GM19351 (cell line): ENCODE measurements around the gene UGT3A2.

Source experiments
- ATAC-seq: cut with Tn5 transposase; IDR thresholded peaks from one replicate; pipeline ENCODE4 v1.9.1; 2021; ENCODE audit warnings: mild to moderate bottlenecking, moderate library complexity; ENCODE audit not compliant: unreplicated experiment

Gene UGT3A2

DNA sequence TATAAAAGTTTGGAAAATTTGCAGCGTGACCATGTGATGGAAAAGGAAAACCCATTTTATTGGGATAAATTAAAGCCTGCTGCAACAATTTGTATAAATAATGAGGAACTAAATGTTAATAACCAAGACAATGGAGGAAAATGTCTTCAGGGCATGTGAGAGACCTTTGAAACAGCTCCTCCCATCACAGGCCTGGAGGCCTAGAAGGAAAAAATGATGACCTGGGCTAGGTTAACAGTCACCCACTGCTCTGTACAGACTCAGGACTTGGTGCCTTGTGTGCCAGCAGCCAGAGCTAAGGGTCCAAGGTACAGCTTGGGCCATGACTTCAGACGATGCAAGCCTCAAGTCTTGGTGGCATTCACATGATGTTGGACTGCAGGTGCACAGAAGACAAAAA is 53.5 kb downstream of the UGT3A2 start:
- no peak for ATAC-seq

DNA sequence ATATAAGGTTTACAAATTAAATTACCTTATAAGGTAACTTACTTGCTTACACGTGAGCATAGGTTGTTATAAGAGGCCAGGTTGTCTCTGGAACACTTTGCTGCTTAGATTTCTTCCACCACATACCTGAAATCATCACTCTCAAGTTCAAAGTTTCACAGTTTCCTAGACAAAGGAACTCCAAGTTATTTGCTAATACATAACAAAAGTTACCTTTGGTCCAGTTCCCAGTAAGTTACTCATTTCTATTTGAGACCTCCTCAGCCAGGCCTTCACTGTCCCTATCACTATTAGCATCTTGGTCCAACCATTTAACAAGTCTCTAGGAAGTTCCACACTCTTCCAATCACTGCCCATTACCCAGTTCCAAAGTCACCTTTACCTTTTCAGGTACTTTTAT is 57.0 kb downstream of the UGT3A2 start:
- ATAC-seq: no peak

- no peak for ATAC-seq
Observed at GRCh38 chr5:36007366-36007765, 59.3 kb downstream of the UGT3A2 start.

DNA sequence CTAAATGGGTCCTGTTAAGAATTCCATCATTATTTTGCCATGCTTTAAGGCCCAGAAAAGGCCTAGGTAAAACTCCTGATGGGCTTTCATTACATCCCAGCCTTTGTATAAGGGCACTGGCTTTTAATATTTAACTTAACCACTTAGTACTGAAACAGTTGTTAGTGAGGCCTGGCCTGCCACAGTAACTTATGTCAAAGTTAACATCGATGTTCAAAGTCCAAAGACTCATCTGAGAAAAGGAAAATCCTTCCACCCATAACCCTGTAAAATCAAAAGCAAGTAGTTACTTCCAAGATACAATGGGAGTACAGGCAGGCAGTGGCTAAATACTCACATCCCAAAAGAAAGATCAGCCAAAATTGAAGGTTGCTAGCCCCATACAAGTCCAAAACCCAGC is 60.5 kb downstream of the UGT3A2 start:
- no peak for ATAC-seq

GRCh38 chr5:36001032-36001431 is 65.7 kb downstream of the UGT3A2 start:
- ATAC-seq: no peak

DNA sequence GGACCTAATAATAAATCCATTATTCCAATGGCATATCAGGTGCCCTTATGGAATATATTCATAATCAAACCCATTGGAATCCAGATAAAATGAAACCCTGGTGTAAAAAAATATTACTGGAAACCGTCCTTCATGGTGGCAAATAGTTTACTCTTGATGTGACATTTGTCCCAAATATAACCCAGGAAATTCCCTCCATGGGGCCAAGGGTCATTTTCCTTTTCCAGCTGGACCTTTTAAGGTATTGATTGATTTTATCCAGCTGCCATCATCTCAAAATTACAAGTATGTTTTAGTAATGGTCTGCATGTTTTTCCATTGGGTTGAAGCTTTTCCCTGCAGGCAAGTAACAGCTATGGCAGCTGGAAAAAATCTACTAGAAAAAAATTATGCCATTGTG is 67.1 kb downstream of the UGT3A2 start:
- ATAC-seq: no peak

GRCh38 chr5:35996076-35996475 is 70.6 kb downstream of the UGT3A2 start:
- no peak for ATAC-seq

GRCh38 chr5:35990941-35991611 is 75.6 kb downstream of the UGT3A2 start, which contains the start of gene UGT3A1:
Gene UGT3A1, minus strand, starts transcription at chr5:35991390. Its CDS starts 150 bp downstream, at chr5:35991240.
- no peak for ATAC-seq

GRCh38 chr5:35990520-35990919 is 76.2 kb downstream of the UGT3A2 start:
- no peak for ATAC-seq

- ATAC-seq: no peak
Observed at GRCh38 chr5:35988529-35988928, 78.2 kb downstream of the UGT3A2 start.

DNA sequence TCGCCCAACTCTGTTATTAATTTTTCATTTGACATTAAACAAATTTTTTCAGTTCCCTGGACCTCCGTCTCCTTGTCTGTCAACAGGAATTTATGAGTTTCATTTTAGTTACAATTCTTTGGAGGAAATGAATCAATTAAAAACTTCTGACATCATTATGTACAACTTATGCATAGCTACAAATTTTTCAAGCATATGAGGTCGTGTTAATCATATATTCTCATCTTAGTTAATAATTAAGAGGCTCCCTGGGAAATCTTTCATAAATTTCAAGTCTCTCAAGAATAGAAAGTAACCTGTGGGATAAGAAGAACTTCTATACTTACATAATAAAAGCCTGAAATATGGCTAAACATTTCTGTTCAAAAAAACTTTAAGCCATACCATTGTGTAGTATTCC is 78.9 kb downstream of the UGT3A2 start:
- ATAC-seq: no peak
